ENCODE data around the gene ZBTB21.

ZBTB21 gene

DNA sequence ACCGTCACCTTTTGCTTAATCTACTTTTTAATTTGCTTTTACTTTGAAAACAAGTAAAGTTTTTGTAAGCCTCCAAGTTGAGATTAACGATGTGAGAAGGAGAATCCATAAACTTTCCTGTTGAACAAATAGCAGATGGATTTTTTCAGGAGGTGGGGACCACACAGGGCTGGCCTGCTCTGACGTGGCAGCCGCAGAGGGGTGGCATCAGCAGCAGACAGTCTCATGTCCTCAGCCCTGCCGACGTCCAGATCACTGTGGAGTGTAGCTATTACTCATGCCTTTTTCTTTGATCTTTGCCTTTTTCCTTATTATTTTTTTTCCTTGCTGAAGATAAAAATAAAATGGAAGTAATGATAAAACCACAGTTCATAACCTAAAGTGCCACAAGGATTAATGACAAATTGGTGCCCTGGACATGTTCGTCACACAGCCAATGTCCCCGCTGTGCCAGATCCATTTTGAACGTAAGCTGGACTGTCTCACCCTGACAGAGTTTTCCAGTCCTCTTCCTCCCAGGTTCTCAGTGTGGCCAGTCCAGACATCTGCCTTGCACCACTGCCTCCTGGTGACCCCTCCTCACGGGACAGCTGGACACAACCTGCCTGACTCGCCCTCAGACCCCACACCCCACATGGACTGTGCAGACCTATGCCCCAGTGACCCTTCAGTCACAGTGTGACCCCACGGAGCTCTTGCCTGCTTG, 15.4 kb upstream of the ZBTB21 start:
- no peak overlapping the region for H3K4me3 ChIP-seq (ENCODE audit: low read length)
- no peak for DNase-seq (ENCODE audit: low read depth, low spot score)

DNA sequence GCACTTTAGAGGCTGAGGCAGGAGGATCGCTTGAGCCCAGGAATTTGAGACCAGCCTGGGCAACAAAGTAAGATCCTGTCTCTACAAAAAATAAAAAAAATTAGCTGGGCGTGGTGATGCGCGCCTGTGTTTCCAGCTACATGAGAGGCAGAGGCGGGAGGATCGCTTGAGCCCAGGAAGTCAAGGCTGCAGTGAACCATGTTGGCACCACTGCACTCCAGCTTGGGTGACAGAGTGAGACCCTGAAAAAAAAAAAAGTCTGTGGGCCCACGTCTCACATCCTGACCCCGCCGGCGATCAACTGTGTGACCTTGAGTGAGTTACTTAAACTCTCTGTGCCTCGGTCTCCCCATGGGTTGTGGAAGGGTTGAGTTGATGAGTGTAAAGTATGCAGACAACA, 12.7 kb upstream of the ZBTB21 start:
- no peak overlapping the region for H3K4me3 ChIP-seq (ENCODE audit: low read length)
- DNase-seq (ENCODE audit: low read depth, low spot score): no peak

- no peak for DNase-seq (ENCODE audit: low read depth, low spot score)
- H3K4me3 ChIP-seq (ENCODE audit: low read length): no peak overlapping the region
These were observed 11.9 kb upstream of the ZBTB21 start for GRCh38 chr21:42022091-42022430.

DNA sequence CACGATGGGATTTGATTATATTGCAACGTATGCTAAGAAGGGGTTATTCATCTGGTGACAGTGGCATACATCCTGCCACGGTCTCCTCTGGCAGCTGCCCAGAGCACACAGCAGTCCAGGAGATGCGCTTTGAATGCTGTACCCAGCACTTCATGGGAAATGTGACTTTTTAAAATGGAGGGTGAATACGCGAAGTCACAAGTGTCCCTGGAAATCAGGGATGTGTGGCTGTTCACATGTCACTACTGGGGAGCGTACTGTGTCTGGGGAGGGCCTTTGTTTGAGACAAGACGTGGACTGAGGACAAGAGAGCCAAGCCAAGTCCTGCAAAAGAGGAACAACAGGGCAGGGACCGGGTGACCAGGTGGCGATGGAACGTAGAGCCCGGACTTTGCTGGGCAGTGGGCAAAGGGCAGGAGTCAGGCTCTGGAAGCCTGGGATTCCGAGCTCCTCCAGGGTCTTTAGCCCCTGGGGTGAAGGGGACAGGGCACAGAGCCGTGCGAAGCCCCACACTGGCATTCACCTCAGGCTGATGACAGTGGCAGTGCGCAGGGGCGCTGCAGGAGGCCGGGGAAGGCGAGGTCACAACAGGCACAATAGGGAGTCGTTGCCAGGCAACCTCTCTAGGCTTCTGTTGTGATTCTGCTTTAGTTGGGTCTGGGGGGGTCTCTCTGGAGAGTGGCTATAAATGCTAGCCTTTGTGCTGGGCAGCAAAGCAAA, 11.4 kb upstream of the ZBTB21 start:
- DNase-seq (ENCODE audit: low read depth, low spot score): no peak
- no peak overlapping the region for H3K4me3 ChIP-seq (ENCODE audit: low read length)

DNA sequence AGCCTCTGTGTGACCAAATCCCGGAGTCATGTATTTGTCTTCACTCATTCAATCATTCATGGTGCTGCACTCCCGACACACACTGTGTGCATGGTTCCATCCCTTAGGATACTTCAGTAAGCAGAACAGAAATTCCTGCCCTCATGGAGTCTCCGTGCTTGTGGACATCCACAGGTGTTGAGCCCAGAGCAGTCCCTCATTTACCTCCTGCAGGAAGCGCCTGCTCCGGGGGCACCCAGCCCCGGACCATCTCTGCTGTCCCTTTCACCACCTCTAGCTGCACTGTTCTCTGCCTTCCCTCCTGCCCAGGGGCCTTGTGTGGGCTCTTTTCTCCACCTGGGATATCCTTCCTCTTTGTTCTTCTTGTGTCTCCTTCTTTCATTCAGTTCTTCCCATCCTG, 9.5 kb upstream of the ZBTB21 start:
- DNase-seq (ENCODE audit: low read depth, low spot score): no peak
- no peak overlapping the region for H3K4me3 ChIP-seq (ENCODE audit: low read length)

DNA sequence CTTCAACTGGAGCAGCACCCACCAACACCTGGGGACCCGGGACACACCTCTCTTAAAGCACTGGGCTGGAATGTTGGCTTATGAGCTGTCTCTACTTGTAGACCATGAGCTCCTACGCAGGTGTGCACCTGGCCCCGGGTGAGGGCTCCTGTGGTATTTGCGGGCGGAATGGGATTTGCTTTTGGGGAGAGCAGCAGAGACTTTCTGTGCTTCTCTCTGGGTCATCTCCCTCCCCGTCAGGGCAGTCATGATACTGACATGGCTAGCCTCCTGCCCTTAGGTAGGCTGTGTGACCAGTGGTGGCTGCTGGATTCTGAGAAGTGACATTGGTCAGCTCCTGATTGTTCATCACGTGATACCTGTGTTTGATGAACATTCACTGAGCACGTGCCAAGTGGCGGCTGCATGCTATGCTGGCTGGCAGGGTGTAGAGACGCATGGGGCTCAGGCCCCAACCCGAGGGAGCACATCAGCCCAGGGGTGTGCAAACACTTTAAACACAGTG, 9.0 kb upstream of the ZBTB21 start:
- no peak for DNase-seq (ENCODE audit: low read depth, low spot score)
- H3K4me3 ChIP-seq (ENCODE audit: low read length): no peak overlapping the region

- DNase-seq (ENCODE audit: low read depth, low spot score): no peak
These were observed 6.9 kb upstream of the ZBTB21 start for GRCh38 chr21:42017022-42017421.

DNA sequence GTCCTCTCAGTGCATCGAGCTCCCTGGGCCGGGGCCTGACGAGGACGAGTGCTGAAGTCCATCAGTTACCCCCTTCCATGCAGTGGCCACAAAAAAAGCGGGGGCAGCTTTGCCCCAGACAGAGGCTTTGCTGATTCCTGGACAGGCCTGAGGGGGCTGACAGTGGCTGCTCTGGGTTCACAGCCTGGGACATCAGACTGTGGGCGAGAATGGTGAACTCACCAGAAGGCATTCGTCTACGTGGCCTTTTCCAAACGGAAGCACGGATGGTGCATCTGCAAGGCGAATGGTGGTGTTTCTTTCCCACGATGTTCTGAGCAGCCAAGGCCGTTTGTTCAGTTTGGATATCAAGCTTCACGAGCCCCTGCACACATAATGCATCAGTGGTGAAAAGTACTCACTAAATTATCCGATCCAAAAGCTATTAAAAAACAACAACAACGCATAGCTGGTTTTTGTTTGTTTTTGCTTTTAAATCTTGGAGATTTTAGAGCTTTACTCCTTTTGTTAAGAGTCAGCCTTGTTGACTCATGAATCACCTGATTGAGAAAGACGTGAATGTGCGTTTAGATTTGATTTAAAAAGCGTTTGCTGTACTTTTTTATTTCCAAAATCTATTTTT, 6.3 kb upstream of the ZBTB21 start:
- DNase-seq (ENCODE audit: low read depth, low spot score): no peak
- no peak overlapping the region for H3K4me3 ChIP-seq (ENCODE audit: low read length)

More at GRCh38 chr21:42017022-42017421, 6.9 kb upstream of the ZBTB21 start:
- H3K4me3 ChIP-seq (ENCODE audit: low read length): no peak overlapping the region

DNA sequence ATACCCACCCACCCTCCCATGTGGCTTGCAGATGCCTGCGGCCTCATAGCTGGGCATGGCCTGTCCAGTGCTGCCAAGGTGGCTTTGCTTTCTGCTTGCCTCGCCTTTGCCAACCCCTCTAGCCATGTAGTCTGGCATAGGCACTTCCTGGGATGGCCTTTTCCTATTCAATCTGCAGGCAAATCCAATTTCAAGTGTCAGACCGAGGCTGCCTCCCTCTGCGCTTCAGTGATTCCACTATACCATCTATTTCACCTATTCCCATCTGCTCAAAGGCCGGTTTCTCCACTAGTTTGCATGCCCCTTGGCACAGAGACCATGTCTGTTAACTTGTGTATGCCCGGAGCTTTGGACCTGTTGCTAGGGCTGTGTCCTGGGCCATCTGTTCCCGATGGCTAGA, 3.8 kb upstream of the ZBTB21 start:
- H3K4me3 ChIP-seq (ENCODE audit: low read length): no peak overlapping the region
- DNase-seq (ENCODE audit: low read depth, low spot score): no peak

- no peak for DNase-seq (ENCODE audit: low read depth, low spot score)
These were observed 3.2 kb upstream of the ZBTB21 start for GRCh38 chr21:42013376-42013775.

DNA sequence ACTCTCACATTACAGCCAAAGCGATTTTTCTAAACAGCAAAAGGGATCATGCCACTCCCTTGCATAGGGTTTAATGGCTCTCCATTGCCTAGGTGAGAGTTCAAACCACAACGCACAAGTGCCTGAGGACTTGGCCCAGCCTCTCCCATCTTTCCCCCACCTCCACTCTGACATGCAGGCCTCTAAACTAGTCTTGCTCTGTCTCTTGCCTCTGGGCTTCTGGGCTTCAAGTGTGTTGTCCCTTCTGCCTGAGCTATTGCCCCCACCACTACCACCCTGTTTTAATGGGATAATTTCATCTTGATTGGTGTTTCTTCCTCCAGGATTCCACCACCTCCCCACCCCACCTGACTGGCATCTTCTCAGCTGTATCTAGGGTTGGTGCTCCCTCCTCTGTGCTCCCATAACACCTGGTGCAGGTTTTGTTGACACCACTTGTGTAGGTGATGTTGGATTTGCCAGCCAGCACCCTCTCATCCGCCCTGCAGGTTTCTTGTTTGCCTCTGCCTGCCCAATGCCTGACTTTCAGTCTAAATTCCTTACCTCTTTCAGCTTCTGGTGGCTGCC, 2.7 kb upstream of the ZBTB21 start:
- DNase-seq (ENCODE audit: low read depth, low spot score): no peak
- H3K4me3 ChIP-seq (ENCODE audit: low read length): no peak overlapping the region

More at GRCh38 chr21:42013376-42013775, 3.2 kb upstream of the ZBTB21 start:
- H3K4me3 ChIP-seq (ENCODE audit: low read length): no peak overlapping the region

- no peak overlapping the region for H3K4me3 ChIP-seq (ENCODE audit: low read length)
- no peak for DNase-seq (ENCODE audit: low read depth, low spot score)
These were observed 2.2 kb upstream of the ZBTB21 start for GRCh38 chr21:42012344-42012743.

DNA sequence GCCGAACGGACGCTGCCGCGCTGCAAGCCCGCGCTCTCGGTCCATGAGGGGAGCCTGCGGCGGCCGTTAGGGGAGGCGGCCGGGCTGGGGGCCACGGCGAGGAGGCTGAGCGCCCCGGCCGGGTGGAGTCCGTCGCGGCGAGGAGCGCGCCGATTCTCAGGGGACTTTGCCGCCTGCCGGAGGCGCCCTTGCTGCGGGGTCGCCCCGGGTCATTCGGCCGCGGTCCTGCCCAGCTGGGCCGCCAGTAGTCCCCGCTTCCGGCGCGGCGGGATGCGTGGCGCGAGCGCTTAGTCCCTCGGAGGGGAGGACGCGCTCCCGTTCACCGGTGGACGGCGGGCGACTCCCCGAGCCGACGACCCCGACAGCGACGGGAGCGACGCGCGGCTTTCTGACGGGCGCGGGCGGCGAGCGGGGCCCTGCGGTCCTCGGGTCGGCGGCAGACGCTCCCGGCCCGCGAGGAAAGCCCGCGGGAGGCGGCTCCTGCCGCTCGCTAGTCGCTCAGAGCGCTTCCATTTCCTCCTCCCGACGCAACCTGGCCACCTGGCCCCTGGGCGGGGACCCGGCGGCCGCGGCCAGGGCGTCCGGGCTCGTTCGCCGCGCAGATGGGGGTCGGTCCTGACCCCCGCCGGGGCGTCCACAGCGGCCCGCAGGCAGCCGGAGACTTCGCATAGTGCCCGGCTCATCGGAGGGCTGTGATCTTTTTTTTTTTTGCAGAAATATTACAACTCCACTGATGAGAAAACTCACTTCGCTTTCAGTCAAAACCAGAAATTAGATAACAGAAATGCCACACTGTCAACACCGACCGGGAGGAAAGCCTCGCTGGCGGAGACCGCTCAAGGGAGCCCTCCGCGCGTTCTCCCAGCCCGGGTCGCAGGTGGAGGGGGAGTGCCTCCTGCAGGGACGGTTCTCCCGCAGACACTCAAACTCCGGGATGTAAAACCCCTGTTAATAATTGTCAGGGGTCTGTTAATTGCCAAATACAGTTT, 641 bp upstream of the ZBTB21 start:
- DNase-seq (ENCODE audit: low read depth, low spot score): no peak
- peak overlapping the region; percentile 56 for H3K4me3 ChIP-seq (ENCODE audit: low read length)

- no peak for DNase-seq (ENCODE audit: low read depth, low spot score)
- peak overlapping the region; percentile 75 for H3K4me3 ChIP-seq (ENCODE audit: low read length)
These were observed 936 bp downstream of the ZBTB21 start for GRCh38 chr21:42009018-42009830.

DNA sequence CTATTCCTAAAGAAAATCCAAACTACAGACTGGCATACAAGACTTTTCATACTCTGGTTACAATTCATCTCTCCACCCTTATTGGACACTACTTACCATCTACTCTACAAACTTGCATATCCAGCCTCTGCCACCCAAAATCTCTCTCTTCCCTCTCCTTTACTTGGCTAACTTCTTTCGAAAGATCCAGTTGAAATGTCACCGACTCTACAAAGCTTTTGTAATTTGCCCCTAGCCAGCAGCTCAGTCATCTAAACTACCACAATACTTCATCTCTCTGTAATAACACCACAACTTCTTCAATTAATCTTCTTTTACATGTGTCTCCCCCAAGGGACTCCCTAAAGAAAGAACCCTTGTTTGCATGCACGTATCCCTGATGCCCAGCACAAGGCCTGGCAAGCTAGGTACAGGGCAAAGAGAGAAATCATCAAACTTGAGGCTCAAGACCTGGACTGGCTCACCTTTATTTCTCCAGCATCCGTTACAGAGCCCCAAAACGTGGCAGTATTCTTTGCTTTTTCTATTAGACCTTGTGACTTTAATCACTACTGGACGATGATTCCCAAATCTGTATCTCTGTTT, 2.7 kb downstream of the ZBTB21 start:
- no peak for DNase-seq (ENCODE audit: low read depth, low spot score)
- H3K4me3 ChIP-seq (ENCODE audit: low read length): no peak overlapping the region

DNA sequence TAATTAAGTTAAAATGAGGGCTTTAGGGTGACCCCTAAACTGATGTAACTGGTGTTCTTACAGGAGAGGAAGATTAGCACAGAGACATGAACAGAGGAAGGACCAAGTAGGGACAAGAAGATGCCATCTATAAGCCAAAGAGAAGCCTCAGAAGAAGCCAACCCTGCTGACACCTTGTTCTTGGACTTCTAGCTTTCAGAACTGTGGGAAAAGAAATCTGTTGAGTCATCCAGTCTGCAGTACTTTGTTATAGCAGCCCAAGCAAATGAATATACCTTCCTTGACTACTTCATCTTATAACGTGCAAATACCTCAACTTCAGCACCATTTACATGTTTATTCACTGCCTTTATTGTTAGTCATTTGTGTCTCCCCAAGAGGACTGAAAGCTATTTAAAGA, 3.4 kb downstream of the ZBTB21 start:
- no peak overlapping the region for H3K4me3 ChIP-seq (ENCODE audit: low read length)
- DNase-seq (ENCODE audit: low read depth, low spot score): no peak

- no peak for DNase-seq (ENCODE audit: low read depth, low spot score)
- H3K4me3 ChIP-seq (ENCODE audit: low read length): no peak overlapping the region
These were observed 5.6 kb downstream of the ZBTB21 start for GRCh38 chr21:42004406-42005199.
